Mucosa of descending colon (tissue), 3 donors: Measurements from ENCODE around the gene B3GALT6. TPM values are rescaled to one million over a fixed set of nuclear protein-coding genes. Genes with fewer than 3 reads are reported as not detected.
A peak's percentile ranks its signal among the peaks of the same experiment; 100 is the strongest.

Experiments used
- ATAC-seq: fragments of 200-7000 bp; cut with Tn5 transposase; one replicate; pipeline ENCODE4 v1.9.1; 2020; ENCODE audit warnings: mild to moderate bottlenecking, moderate library complexity
- DNase-seq, 3 donors: peaks; one replicate each; pipeline ENCODE4 v3.0.0-alpha.2; 2020
- H3K36me3 ChIP-seq: fragments of 200-600 bp; one replicate; pipeline ENCODE4 v1.8.0; 2021; ENCODE audit warnings: low read depth, mild to moderate bottlenecking
- H3K4me1 ChIP-seq: fragments of 200-600 bp; one replicate; pipeline ENCODE4 v1.8.0; 2021; ENCODE audit warnings: low read depth, mild to moderate bottlenecking
- H3K4me3 ChIP-seq: fragments of 200-600 bp; one replicate; pipeline ENCODE4 v1.8.0; 2021; ENCODE audit warnings: mild to moderate bottlenecking
- H3K9me3 ChIP-seq: fragments of 200-600 bp; one replicate; pipeline ENCODE4 v1.8.0; 2021; ENCODE audit warnings: mild to moderate bottlenecking
- CTCF ChIP-seq: fragments of 200-600 bp; IDR thresholded peaks from one replicate; pipeline ENCODE4 v1.8.0; 2022; ENCODE audit warnings: antibody characterized with exemption, mild to moderate bottlenecking
- intact Hi-C, 2 donors: fragments of 100-400 bp; cut with DNase I in 1 of 2; cut with micrococcal nuclease in 1 of 2; formaldehyde crosslinking; loops; one replicate each; pipeline versions ENCODE4 v1.11.0 to v1.11.1; 2022; cut with DNase I, micrococcal nuclease
- total RNA-seq, 3 donors: library from RNA; stranded (reverse); fragmentation: NEBNext Ultra II Directional in 2 of 3; extraction: Animal tissue kit (Norgen Biotek cat#: 25700) in 2 of 3; gene quantifications; one replicate each; pipeline versions ENCODE4 v1.2.1 to v1.2.4, GENCODE V29; 2021 to 2023
- donor health status: DM: no; HTN: no; CAD: no; lungs with moderate emphysema.
- donor health status: DM: no; HTN: no; CAD: no.
- donor health status: DM: no; HTN: yes; CAD: no.

Gene B3GALT6
- total RNA-seq, 3 donors from 2014 or later, result 7.3 to 12.5 (median 9.0) TPM

GRCh38 chr1:1222575-1223225 is 9.3 kb upstream of the B3GALT6 start:
- H3K4me1 ChIP-seq, result peaks cover 12% of the 10 kb centered on the region
- DNase-seq, result no peak
- H3K36me3 ChIP-seq, result peaks cover 10% of the 10 kb centered on the region
- no peak for TF ChIP-seq CTCF
- H3K9me3 ChIP-seq, result no peaks in the 10 kb centered on the region
- intact Hi-C loops, result no loop called here
- no peak for ATAC-seq
- no peak overlapping the region for H3K4me3 ChIP-seq

- ATAC-seq, result no peak
- Histone ChIP-seq H3K9me3 (no peaks in the 10 kb centered on the region), H3K4me1 (peaks cover 12% of the 10 kb centered on the region), H3K36me3 (peaks cover 10% of the 10 kb centered on the region), H3K4me3 (no peak overlapping the region)
- DNase-seq, result no peak
- intact Hi-C loops, result no loop called here
- no peak for TF ChIP-seq CTCF
Measured at GRCh38 chr1:1223321-1223720, 8.7 kb upstream of the B3GALT6 start.

- peaks cover 13% of the 10 kb centered on the region for H3K36me3 ChIP-seq
- no peak overlapping the region for H3K4me3 ChIP-seq
- H3K4me1 ChIP-seq, result peaks cover 14% of the 10 kb centered on the region
- ATAC-seq (no peak), DNase-seq (no peak)
- TF ChIP-seq CTCF, result no peak
- intact Hi-C loops, result no loop called here
- H3K9me3 ChIP-seq, result no peaks in the 10 kb centered on the region
Measured at GRCh38 chr1:1223891-1224290, 8.1 kb upstream of the B3GALT6 start.

- H3K36me3 ChIP-seq, result peaks cover 13% of the 10 kb centered on the region
- ATAC-seq, result peak; percentile 23
- TF ChIP-seq CTCF, result no peak
- intact Hi-C loops, result no loop called here
- H3K4me1 ChIP-seq, result peaks cover 26% of the 10 kb centered on the region
- H3K9me3 ChIP-seq, result no peaks in the 10 kb centered on the region
- no peak overlapping the region for H3K4me3 ChIP-seq
- peak in 1 of 3 donors; percentile 57 for DNase-seq
Measured at GRCh38 chr1:1225238-1225845, 6.7 kb upstream of the B3GALT6 start.

GRCh38 chr1:1225913-1226312 is 6.1 kb upstream of the B3GALT6 start:
- Histone ChIP-seq H3K4me1 (peaks cover 31% of the 10 kb centered on the region), H3K36me3 (peaks cover 13% of the 10 kb centered on the region), H3K9me3 (no peaks in the 10 kb centered on the region), H3K4me3 (no peak overlapping the region)
- no peak for ATAC-seq
- DNase-seq, result no peak
- intact Hi-C loops, result no loop called here
- no peak for TF ChIP-seq CTCF
